Aorta (tissue), 5 donors: ENCODE results near the gene NFKBIL1. TPM values are rescaled to one million over a fixed set of nuclear protein-coding genes. Genes with fewer than 3 reads are reported as not detected.

ENCODE experiments used
- ATAC-seq: fragments of 200-7000 bp; cut with Tn5 transposase; one replicate; pipeline ENCODE4 v1.9.1; 2022; ENCODE audit warnings: moderate library complexity; ENCODE audit not compliant: low FRiP score
- DNase-seq, 2 donors: peaks; one replicate each; pipeline ENCODE4 v3.0.0-alpha.2; 2020
- H3K27ac ChIP-seq, 2 donors: one replicate each; pipeline ENCODE4 v1.5.1; 2013; ENCODE audit warnings: low read length in 2 of 2, mild to moderate bottlenecking in 2 of 2, moderate library complexity in 2 of 2, control low read depth in 1 of 2, inconsistent platforms in 1 of 2, low read depth in 1 of 2
- H3K27me3 ChIP-seq, 2 donors: one replicate each; pipeline ENCODE4 v1.6.1; 2013; ENCODE audit warnings: control low read depth in 1 of 2, low read length in 1 of 2, mild to moderate bottlenecking in 1 of 2, moderate library complexity in 1 of 2; ENCODE audit not compliant: insufficient read depth in 2 of 2, control insufficient read depth in 1 of 2
- H3K36me3 ChIP-seq, 2 donors: one replicate each; pipeline ENCODE4 v1.6.1; 2013; ENCODE audit warnings: control low read depth in 1 of 2, low read length in 1 of 2, mild to moderate bottlenecking in 1 of 2; ENCODE audit not compliant: insufficient read depth in 2 of 2, control insufficient read depth in 1 of 2
- H3K4me1 ChIP-seq, 2 donors: one replicate each; pipeline ENCODE4 v1.6.1; 2013; ENCODE audit warnings: low read length in 2 of 2, control low read depth in 1 of 2, mild to moderate bottlenecking in 1 of 2, moderate library complexity in 1 of 2; ENCODE audit not compliant: insufficient read depth in 2 of 2, control insufficient read depth in 1 of 2
- H3K4me3 ChIP-seq, 2 donors: one replicate each; pipeline ENCODE4 v1.5.1; 2013; ENCODE audit warnings: low read length in 2 of 2, control low read depth in 1 of 2, mild to moderate bottlenecking in 1 of 2
- H3K9me3 ChIP-seq: one replicate; pipeline ENCODE4 v1.6.1; 2013; ENCODE audit warnings: mild to moderate bottlenecking, low read length; ENCODE audit not compliant: control insufficient read depth
- WGBS, 2 donors: extraction: QIAGEN DNeasy Blood & Tissue Kit; methylation state at CpG; one replicate each; pipeline ENCODE4 v1.1.7; 2013; 5-methylcytosine and 5-hydroxymethylcytosine counted together
- intact Hi-C, 2 donors: fragments of 100-400 bp; cut with DNase I; formaldehyde crosslinking; loops; one replicate each; pipeline versions ENCODE4 v1.14.2 to v1.15.0; 2022
- polyA plus RNA-seq, 2 donors: library from polyadenylated mRNA; stranded (reverse); fragments of 200-250 nt; gene quantifications; one replicate each; pipeline ENCODE4 v1.2.3, GENCODE V29; 2013
- total RNA-seq, 2 donors: library from RNA; stranded (reverse); fragmentation: NEBNext Ultra II Directional; extraction: Animal tissue kit (Norgen Biotek cat#: 25700); gene quantifications; one replicate each; pipeline ENCODE4 v1.2.1, GENCODE V29; 2021
- donor health status: healthy with polysubstance abuse.
- donor health status: Bipolar disorder and iron deficiency.
- donor health status: DM: no; HTN: no; CAD: no.
- donor health status: DM: no; HTN: no; CAD: no.
- donor health status: DM: yes; HTN: yes; CAD: no.

The NFKBIL1 gene
- total and polyA plus RNA-seq, 4 donors, result 16.0 to 49.5 (median 22.0) TPM

DNA sequence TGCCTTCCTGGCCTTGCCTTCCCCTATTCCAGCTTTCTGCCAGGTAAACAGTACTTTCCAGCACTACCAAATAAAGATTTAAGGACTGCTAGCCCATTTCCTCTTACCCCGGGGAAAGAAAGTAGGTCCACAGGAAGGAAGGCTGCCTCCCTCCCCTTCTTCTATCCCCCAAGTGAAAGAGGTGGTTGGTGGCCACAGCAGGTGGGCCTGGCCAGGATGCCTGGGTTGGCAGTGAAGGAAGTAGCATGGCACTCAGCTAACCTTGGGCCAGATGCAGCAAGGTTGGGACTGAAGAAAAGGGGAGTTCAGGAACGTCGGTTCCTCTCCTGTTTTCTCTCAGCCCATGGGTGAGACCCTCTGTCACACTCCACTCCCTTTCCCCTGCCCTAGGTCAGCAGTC, 8.9 kb downstream of the NFKBIL1 start:
- Histone ChIP-seq H3K27me3 (no peaks in the 10 kb centered on the region), H3K4me1 (no peaks in the 10 kb centered on the region), H3K9me3 (no peaks in the 10 kb centered on the region), H3K4me3 (no peak overlapping the region), H3K36me3 (peaks cover 0 to 3% of the 10 kb centered on the region in 2 donors), H3K27ac (no peak overlapping the region)
- 82 to 83% methylated on average over 3 of the region's 3 CpGs for WGBS, 2 donors
- no peak for ATAC-seq
- DNase-seq, result no peak
- intact Hi-C loops, result no loop called here

DNA sequence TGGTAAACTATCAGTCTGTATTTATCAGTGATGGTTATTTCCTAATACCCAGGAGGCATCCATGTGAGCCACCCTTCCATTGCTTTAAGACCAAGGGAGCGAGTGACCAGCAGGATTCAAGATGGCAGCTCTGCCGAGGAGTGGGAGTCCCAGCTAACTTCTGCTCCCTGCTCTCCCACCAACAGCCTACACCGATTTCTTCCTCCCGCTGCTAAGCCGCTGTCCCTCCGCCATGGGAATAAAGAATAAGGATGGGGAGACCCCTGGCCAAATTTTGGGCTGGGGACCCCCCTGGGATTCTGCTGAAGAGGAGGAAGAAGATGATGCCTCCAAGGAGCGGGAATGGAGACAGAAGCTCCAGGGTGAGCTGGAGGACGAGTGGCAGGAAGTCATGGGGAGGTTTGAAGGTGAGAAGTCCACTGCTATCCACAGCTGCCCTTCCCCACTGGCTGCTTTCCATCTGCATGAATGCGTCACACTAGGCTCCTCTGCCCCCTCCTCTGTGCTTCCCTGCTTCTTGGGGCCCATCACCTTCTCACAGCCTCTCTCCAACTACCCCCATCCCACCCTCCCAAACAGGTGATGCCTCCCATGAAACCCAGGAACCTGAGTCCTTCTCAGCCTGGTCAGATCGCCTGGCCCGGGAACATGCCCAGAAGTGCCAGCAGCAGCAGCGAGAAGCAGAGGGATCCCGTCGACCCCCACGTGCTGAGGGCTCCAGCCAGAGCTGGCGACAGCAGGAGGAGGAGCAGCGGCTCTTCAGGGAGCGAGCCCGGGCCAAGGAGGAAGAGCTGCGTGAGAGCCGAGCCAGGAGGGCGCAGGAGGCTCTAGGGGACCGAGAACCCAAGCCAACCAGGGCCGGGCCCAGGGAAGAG, 10.3 kb downstream of the NFKBIL1 start:
- WGBS, 2 donors, result 81 to 83% methylated on average over 22 to 24 of the region's 24 CpGs
- Histone ChIP-seq H3K27ac (no peak overlapping the region), H3K4me1 (no peaks in the 10 kb centered on the region), H3K36me3 (peaks cover 0 to 3% of the 10 kb centered on the region in 2 donors), H3K4me3 (no peak overlapping the region), H3K9me3 (no peaks in the 10 kb centered on the region), H3K27me3 (no peaks in the 10 kb centered on the region)
- DNase-seq (no peak), ATAC-seq (no peak)
- intact Hi-C loops, result no loop called here

DNA sequence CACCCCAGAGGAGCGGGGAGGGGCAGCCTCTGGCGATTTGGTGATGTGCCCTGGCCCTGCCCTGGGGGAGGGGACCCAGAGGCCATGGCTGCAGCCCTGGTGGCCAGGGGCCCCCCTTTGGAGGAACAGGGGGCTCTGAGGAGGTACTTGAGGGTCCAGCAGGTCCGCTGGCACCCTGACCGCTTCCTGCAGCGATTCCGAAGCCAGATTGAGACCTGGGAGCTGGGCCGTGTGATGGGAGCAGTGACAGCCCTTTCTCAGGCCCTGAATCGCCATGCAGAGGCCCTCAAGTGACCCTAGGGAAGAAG, 10.9 kb downstream of the NFKBIL1 start:
- intact Hi-C loops, result no loop called here
- ATAC-seq, result no peak
- 87 to 90% methylated on average over 8 of the region's 8 CpGs for WGBS, 2 donors
- Histone ChIP-seq H3K4me3 (no peak overlapping the region), H3K27ac (no peak overlapping the region), H3K36me3 (peaks cover 0 to 3% of the 10 kb centered on the region in 2 donors), H3K9me3 (no peaks in the 10 kb centered on the region), H3K4me1 (no peaks in the 10 kb centered on the region), H3K27me3 (no peaks in the 10 kb centered on the region)
- DNase-seq, result no peak

- no peak overlapping the region for H3K4me3 ChIP-seq
- ATAC-seq (peak; percentile 52), DNase-seq (peak in 1 of 2 donors; percentile 71)
- H3K36me3 ChIP-seq, result peaks cover 0 to 3% of the 10 kb centered on the region in 2 donors
- intact Hi-C loops, result no loop called here
- H3K9me3 ChIP-seq, result no peaks in the 10 kb centered on the region
- 88 to 90% methylated on average over 14 of the region's 14 CpGs for WGBS, 2 donors
- no peak overlapping the region for H3K27ac ChIP-seq
- H3K27me3 ChIP-seq, result no peaks in the 10 kb centered on the region
- no peaks in the 10 kb centered on the region for H3K4me1 ChIP-seq
Measured at GRCh38 chr6:31558631-31559500, 11.5 kb downstream of the NFKBIL1 start.

DNA sequence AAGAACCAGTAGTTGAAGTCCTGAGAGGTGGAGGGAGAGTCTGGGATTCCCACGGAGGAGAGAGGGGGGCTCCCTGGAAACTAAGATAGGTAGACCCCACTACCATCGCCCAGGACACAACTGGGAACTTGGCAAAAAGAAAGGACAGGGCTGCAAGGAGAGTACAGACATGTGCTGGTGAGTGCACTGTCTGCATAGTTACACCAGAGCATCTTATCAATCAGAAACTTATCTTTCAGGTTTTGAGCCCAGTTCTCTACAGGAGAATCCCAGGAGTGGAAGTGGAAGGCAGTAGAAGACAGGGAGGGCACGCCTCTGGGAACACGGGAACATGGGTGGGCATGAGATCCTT, 12.2 kb downstream of the NFKBIL1 start:
- H3K4me1 ChIP-seq, result no peaks in the 10 kb centered on the region
- H3K4me3 ChIP-seq, result no peak overlapping the region
- H3K27me3 ChIP-seq, result no peaks in the 10 kb centered on the region
- no peak for ATAC-seq
- WGBS, 2 donors, result 70 to 74% methylated on average over 4 of the region's 4 CpGs
- H3K27ac ChIP-seq, result no peak overlapping the region
- DNase-seq, result no peak
- H3K36me3 ChIP-seq, result peaks cover 0 to 3% of the 10 kb centered on the region in 2 donors
- intact Hi-C loops, result no loop called here
- H3K9me3 ChIP-seq, result no peaks in the 10 kb centered on the region

DNA sequence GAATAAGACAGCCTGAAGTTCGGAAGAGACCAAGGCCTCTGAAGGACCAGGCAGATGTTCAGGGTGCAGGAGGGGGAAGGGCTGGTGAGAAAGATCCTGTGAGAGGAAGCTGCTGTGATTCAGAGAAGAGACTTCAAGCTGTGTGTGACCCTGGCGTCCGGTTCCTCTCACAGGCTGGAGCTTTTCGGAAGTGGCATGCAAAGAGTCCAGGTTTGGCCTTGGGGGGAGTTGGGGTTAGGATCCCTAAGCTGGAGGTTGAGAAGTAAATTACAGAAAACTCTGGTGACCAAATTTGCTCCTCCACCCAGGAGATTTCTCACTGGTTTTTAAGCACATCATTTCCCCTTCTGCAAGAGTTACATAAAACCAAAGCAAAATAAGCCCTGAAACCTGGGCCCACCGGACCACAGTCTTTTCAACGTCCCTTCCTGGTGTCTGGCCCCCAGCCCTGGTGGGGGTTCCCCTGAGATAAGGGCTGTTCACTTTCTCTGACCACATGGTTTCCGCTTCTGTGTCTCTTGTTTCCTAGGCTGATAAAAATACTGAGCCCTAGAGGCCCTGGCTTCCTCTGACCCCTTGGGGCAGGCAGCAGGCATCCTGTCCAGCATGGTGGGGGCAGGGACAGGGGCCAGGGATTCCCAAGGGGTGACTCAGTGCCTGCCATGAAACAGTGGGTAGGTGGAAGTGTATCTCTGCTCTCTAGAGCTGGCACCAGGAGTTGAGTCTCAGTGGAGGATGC, 12.7 kb downstream of the NFKBIL1 start:
- Histone ChIP-seq H3K9me3 (no peaks in the 10 kb centered on the region), H3K4me3 (no peak overlapping the region), H3K4me1 (no peaks in the 10 kb centered on the region), H3K27me3 (no peaks in the 10 kb centered on the region), H3K27ac (no peak overlapping the region), H3K36me3 (peaks cover 0 to 3% of the 10 kb centered on the region in 2 donors)
- intact Hi-C loops, result no loop called here
- peak; percentile 67 for ATAC-seq
- WGBS, 2 donors, result 67 to 71% methylated on average over 7 of the region's 7 CpGs
- peak; percentile 79 to 80 for DNase-seq

DNA sequence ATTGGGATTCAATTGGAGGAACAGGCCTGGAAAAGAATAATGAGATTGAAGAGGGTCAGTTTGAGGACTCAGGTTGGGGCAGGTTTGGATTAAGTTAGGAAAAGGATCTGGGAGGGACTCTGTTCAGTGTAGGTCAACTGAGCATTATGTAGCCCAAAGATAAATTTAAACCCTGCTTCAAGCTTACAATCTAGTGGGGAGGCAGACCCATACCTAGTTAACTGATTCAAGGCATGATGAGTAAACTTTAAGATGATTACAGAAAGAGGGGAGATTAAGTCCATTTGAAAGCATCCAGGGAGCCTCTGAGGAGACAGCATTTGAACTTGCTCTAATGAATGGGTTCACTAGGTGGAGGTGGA, 13.3 kb downstream of the NFKBIL1 start:
- Histone ChIP-seq H3K27ac (no peak overlapping the region), H3K4me1 (no peaks in the 10 kb centered on the region), H3K9me3 (no peaks in the 10 kb centered on the region), H3K36me3 (peaks cover 0 to 3% of the 10 kb centered on the region in 2 donors), H3K4me3 (no peak overlapping the region), H3K27me3 (no peaks in the 10 kb centered on the region)
- DNase-seq, result no peak
- intact Hi-C loops, result no loop called here
- no peak for ATAC-seq

DNA sequence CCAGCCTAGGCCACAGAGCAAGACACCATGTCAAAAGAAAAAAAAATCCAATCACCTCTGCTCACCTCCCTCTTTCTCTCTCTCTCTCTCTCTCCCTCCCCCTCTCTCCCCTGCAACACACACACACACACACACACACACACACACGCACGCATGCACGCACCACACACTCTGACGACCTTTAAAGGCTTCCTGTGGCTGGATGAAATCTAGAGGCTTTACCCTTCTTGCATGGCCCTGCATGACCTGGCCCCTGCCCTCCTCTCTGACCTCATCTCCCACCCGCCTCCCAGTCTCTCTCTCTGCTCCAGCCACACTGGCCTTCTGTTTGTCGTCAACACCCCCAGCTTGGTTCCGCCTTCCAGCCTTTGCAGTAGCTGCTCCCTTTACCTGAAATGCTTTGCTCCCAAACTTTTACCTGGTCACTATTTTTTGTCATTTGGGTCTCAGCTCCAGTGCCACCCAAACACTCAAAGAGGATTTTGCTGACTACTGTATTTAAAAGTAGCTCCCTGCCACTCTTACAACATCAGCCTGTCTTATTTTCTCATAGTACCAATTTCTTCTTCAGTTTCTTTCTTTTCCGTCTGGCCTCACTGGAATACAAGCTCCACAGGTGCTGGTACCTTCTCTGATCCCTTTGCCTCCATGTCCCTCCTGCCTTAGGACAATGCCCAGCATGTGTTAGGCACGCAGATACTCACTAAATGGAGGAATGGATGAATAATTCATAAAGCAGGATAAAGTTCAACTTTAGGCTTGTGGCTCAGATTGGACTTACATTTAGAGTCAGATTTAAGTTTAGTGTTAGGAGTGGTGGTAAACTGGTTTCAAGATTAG, 20.3 kb downstream of the NFKBIL1 start:
- DNase-seq, result no peak
- no peaks in the 10 kb centered on the region for H3K36me3 ChIP-seq
- H3K27ac ChIP-seq, result no peak overlapping the region
- H3K4me1 ChIP-seq, result no peaks in the 10 kb centered on the region
- WGBS, 2 donors, result 24 to 26% methylated on average over 9 of the region's 9 CpGs
- no peaks in the 10 kb centered on the region for H3K9me3 ChIP-seq
- no peak overlapping the region for H3K4me3 ChIP-seq
- intact Hi-C loops, result no loop called here
- ATAC-seq, result no peak
- peaks cover 0 to 2% of the 10 kb centered on the region in 2 donors for H3K27me3 ChIP-seq
